ENCODE results near the gene TMEM254.

Gene TMEM254

DNA sequence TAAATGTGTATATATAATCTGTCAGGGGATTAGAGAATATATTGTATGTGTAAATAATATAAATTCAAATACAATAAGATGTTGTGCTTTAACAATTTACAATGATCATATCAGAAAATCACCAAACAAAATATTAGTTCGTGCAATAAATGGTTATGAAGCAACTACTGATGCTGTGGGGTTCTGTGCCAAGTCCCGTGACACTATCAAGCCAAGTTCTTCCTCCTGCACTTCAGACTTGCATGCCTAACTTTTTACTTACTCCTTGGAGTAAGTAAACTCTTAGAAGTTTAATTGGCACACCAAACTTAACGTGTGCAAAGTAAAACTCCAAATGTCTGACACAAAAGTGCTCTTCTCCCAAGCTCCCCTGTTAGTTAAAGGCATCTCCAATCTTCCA is 26.5 kb upstream of the TMEM254 start:
- DNase-seq: no peak
- Histone ChIP-seq H3K23ac (ENCODE audit: low read length in 2 of 2) (no peak overlapping the region), H3K36me3 (ENCODE audit: control insufficient read depth in 1 of 2, insufficient read depth in 2 of 2, low read depth in 1 of 2, low read length in 2 of 2) (no peaks in the 10 kb centered on the region), H2BK120ac (ENCODE audit: low read depth, low read length) (no peak overlapping the region), H3K27ac (ENCODE audit: low read length, poor library complexity, severe bottlenecking) (no peak overlapping the region), H3K9me3 (ENCODE audit: control insufficient read depth, low read length) (no peaks in the 10 kb centered on the region), H3K18ac (ENCODE audit: low read depth in 1 of 2, low read length in 2 of 2) (no peak overlapping the region), H3K4me3 (ENCODE audit: insufficient read depth in 1 of 2, low read depth in 1 of 2, low read length in 2 of 2) (no peak overlapping the region), H3K4ac (ENCODE audit: low read depth in 1 of 2, low read length in 2 of 2) (no peak overlapping the region), H3K9ac (ENCODE audit: low read length) (no peak overlapping the region), H4K91ac (ENCODE audit: low read length) (no peak overlapping the region), H2BK12ac (ENCODE audit: low read length in 2 of 2) (no peak overlapping the region), H3K79me1 (replicated peaks; ENCODE audit: low read length, poor library complexity, severe bottlenecking) (no peaks in the 10 kb centered on the region), H2BK5ac (ENCODE audit: low read depth, low read length, poor library complexity, severe bottlenecking) (no peak overlapping the region), H2AFZ (ENCODE audit: low read depth, low read length) (no peak overlapping the region), H2AK5ac (ENCODE audit: low read length, severe bottlenecking) (no peak overlapping the region), H3K4me2 (ENCODE audit: low read length, poor library complexity, severe bottlenecking) (no peak overlapping the region), H4K8ac (ENCODE audit: low read length) (no peak overlapping the region), H3K14ac (ENCODE audit: low read length in 2 of 2) (no peak overlapping the region), H3K4me1 (ENCODE audit: control insufficient read depth, insufficient read depth, low read depth, low read length) (no peaks in the 10 kb centered on the region), H2BK15ac (ENCODE audit: low read depth, poor library complexity, severe bottlenecking) (no peak overlapping the region), H3K27me3 (ENCODE audit: control insufficient read depth in 1 of 2, insufficient read depth in 1 of 2, low read length in 2 of 2) (peaks cover 0 to 11% of the 10 kb centered on the region in 2 experiments)
- WGBS: 87% methylated on average over 3 of the region's 3 CpGs

DNA sequence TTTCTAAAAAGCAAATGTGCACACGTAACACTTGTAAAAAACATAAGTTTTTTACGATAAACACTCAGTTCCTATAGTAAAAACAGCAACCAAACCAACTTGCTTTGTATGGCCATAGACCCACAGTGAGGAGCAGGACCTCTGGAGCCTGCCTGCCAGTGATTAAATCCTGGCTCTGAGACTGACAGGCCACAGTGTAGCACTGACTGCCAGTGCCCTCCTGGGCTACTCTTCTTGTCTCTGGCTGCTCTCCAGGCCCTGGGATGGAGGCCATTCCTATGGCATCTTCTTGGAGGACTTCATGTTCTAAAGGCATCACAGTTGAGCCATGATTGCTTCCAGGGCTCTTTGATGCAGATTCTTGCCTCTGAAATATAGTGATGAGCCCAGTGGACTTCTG is 22.7 kb upstream of the TMEM254 start:
- no peak overlapping the region for H3K4ac ChIP-seq (ENCODE audit: low read depth in 1 of 2, low read length in 2 of 2)
- H3K79me1 ChIP-seq (replicated peaks; ENCODE audit: low read length, poor library complexity, severe bottlenecking): no peaks in the 10 kb centered on the region
- DNase-seq: no peak
- no peak overlapping the region for H3K18ac ChIP-seq (ENCODE audit: low read depth in 1 of 2, low read length in 2 of 2)
- H4K91ac ChIP-seq (ENCODE audit: low read length): no peak overlapping the region
- no peak overlapping the region for H3K4me3 ChIP-seq (ENCODE audit: insufficient read depth in 1 of 2, low read depth in 1 of 2, low read length in 2 of 2)
- H2AK5ac ChIP-seq (ENCODE audit: low read length, severe bottlenecking): no peak overlapping the region
- H2BK120ac ChIP-seq (ENCODE audit: low read depth, low read length): no peak overlapping the region
- no peaks in the 10 kb centered on the region for H3K27me3 ChIP-seq (ENCODE audit: control insufficient read depth in 1 of 2, insufficient read depth in 1 of 2, low read length in 2 of 2)
- no peak overlapping the region for H3K9ac ChIP-seq (ENCODE audit: low read length)
- H2BK15ac ChIP-seq (ENCODE audit: low read depth, poor library complexity, severe bottlenecking): no peak overlapping the region
- 93% methylated on average over 2 of the region's 2 CpGs for WGBS
- H2BK5ac ChIP-seq (ENCODE audit: low read depth, low read length, poor library complexity, severe bottlenecking): no peak overlapping the region
- H2BK12ac ChIP-seq (ENCODE audit: low read length in 2 of 2): no peak overlapping the region
- H3K4me1 ChIP-seq (ENCODE audit: control insufficient read depth, insufficient read depth, low read depth, low read length): no peaks in the 10 kb centered on the region
- H2AFZ ChIP-seq (ENCODE audit: low read depth, low read length): no peak overlapping the region
- H3K23ac ChIP-seq (ENCODE audit: low read length in 2 of 2): no peak overlapping the region
- H3K9me3 ChIP-seq (ENCODE audit: control insufficient read depth, low read length): no peaks in the 10 kb centered on the region
- no peak overlapping the region for H3K4me2 ChIP-seq (ENCODE audit: low read length, poor library complexity, severe bottlenecking)
- H3K14ac ChIP-seq (ENCODE audit: low read length in 2 of 2): no peak overlapping the region
- H3K36me3 ChIP-seq (ENCODE audit: control insufficient read depth in 1 of 2, insufficient read depth in 2 of 2, low read depth in 1 of 2, low read length in 2 of 2): no peaks in the 10 kb centered on the region
- H4K8ac ChIP-seq (ENCODE audit: low read length): no peak overlapping the region
- no peak overlapping the region for H3K27ac ChIP-seq (ENCODE audit: low read length, poor library complexity, severe bottlenecking)

DNA sequence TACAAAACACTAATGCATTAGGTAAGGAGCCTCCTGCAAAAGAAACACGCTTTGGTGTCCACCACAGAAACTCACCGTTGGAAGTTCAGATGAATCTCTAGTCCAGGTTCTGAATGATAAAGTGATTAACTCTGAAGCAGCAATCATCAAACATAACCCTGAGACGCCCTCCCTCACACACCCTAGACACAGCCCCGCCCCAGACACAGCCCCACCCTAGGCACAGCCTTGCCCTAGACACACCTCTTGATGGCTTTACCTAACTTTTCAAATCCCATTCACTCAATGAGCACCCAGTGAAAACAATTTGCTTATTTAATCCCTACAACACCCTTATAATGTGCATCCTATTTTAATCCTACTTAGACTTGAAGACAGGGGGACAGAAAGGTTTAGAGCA is 21.3 kb upstream of the TMEM254 start:
- Histone ChIP-seq H4K91ac (ENCODE audit: low read length) (no peak overlapping the region), H3K23ac (ENCODE audit: low read length in 2 of 2) (no peak overlapping the region), H3K14ac (ENCODE audit: low read length in 2 of 2) (no peak overlapping the region), H3K4me1 (ENCODE audit: control insufficient read depth, insufficient read depth, low read depth, low read length) (no peaks in the 10 kb centered on the region), H2BK12ac (ENCODE audit: low read length in 2 of 2) (no peak overlapping the region), H4K8ac (ENCODE audit: low read length) (no peak overlapping the region), H3K4me3 (ENCODE audit: insufficient read depth in 1 of 2, low read depth in 1 of 2, low read length in 2 of 2) (no peak overlapping the region), H2BK15ac (ENCODE audit: low read depth, poor library complexity, severe bottlenecking) (no peak overlapping the region), H3K18ac (ENCODE audit: low read depth in 1 of 2, low read length in 2 of 2) (no peak overlapping the region), H3K27ac (ENCODE audit: low read length, poor library complexity, severe bottlenecking) (no peak overlapping the region), H2BK120ac (ENCODE audit: low read depth, low read length) (no peak overlapping the region), H3K27me3 (ENCODE audit: control insufficient read depth in 1 of 2, insufficient read depth in 1 of 2, low read length in 2 of 2) (no peaks in the 10 kb centered on the region), H2AFZ (ENCODE audit: low read depth, low read length) (no peak overlapping the region), H3K9me3 (ENCODE audit: control insufficient read depth, low read length) (no peaks in the 10 kb centered on the region), H3K9ac (ENCODE audit: low read length) (no peak overlapping the region), H2BK5ac (ENCODE audit: low read depth, low read length, poor library complexity, severe bottlenecking) (no peak overlapping the region), H2AK5ac (ENCODE audit: low read length, severe bottlenecking) (no peak overlapping the region), H3K4ac (ENCODE audit: low read depth in 1 of 2, low read length in 2 of 2) (no peak overlapping the region), H3K4me2 (ENCODE audit: low read length, poor library complexity, severe bottlenecking) (no peak overlapping the region), H3K79me1 (replicated peaks; ENCODE audit: low read length, poor library complexity, severe bottlenecking) (no peaks in the 10 kb centered on the region), H3K36me3 (ENCODE audit: control insufficient read depth in 1 of 2, insufficient read depth in 2 of 2, low read depth in 1 of 2, low read length in 2 of 2) (no peaks in the 10 kb centered on the region)
- DNase-seq: no peak
- WGBS: 82% methylated on average over 4 of the region's 4 CpGs

DNA sequence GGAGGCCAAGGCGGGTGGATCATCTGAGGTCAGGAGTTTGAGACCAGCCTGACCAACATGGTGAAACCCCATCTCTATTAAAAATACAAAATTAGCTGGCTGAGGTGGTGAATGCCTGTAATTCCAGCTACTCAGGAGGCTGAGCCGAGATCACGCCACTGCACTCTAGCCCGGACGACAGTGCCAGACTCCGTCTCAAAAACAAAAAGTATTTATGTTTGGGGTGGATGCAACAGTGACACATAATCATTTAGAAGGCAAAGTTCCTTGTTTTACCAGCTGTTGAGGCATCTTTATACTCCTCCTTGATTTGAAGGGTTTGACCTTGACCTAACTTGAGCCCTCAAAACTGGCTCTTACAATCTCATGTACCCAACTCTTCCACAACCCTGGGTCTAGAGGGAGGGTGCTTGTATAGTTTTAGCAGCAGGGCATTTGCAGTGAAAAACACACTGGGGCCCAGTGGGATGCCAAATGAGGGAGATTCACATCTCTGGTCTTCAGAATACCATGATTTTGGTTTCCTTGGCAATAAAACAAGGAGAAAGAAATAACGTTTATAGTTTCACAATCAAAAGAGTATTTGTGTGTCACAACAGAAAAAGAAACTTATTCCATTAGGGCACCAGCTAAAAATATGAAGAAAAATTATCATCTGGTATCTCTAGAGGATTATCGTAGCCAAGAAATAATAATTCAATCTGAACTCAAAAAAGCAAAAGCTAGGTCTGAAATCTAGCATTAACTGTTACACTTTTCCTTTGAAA is 14.2 kb upstream of the TMEM254 start:
- no peak overlapping the region for H4K91ac ChIP-seq (ENCODE audit: low read length)
- no peak overlapping the region for H2BK15ac ChIP-seq (ENCODE audit: low read depth, poor library complexity, severe bottlenecking)
- no peak overlapping the region for H2BK5ac ChIP-seq (ENCODE audit: low read depth, low read length, poor library complexity, severe bottlenecking)
- H3K18ac ChIP-seq (ENCODE audit: low read depth in 1 of 2, low read length in 2 of 2): no peak overlapping the region
- no peak overlapping the region for H3K4ac ChIP-seq (ENCODE audit: low read depth in 1 of 2, low read length in 2 of 2)
- H3K4me3 ChIP-seq (ENCODE audit: insufficient read depth in 1 of 2, low read depth in 1 of 2, low read length in 2 of 2): no peak overlapping the region
- no peak for DNase-seq
- H2BK12ac ChIP-seq (ENCODE audit: low read length in 2 of 2): no peak overlapping the region
- no peak overlapping the region for H3K23ac ChIP-seq (ENCODE audit: low read length in 2 of 2)
- H3K36me3 ChIP-seq (ENCODE audit: control insufficient read depth in 1 of 2, insufficient read depth in 2 of 2, low read depth in 1 of 2, low read length in 2 of 2): no peaks in the 10 kb centered on the region
- H2AK5ac ChIP-seq (ENCODE audit: low read length, severe bottlenecking): no peak overlapping the region
- H3K14ac ChIP-seq (ENCODE audit: low read length in 2 of 2): no peak overlapping the region
- no peak overlapping the region for H2AFZ ChIP-seq (ENCODE audit: low read depth, low read length)
- no peaks in the 10 kb centered on the region for H3K4me1 ChIP-seq (ENCODE audit: control insufficient read depth, insufficient read depth, low read depth, low read length)
- WGBS: 100% methylated on average over 4 of the region's 8 CpGs
- H2BK120ac ChIP-seq (ENCODE audit: low read depth, low read length): no peak overlapping the region
- H3K27me3 ChIP-seq (ENCODE audit: control insufficient read depth in 1 of 2, insufficient read depth in 1 of 2, low read length in 2 of 2): no peaks in the 10 kb centered on the region
- no peaks in the 10 kb centered on the region for H3K9me3 ChIP-seq (ENCODE audit: control insufficient read depth, low read length)
- no peak overlapping the region for H4K8ac ChIP-seq (ENCODE audit: low read length)
- H3K27ac ChIP-seq (ENCODE audit: low read length, poor library complexity, severe bottlenecking): no peak overlapping the region
- no peaks in the 10 kb centered on the region for H3K79me1 ChIP-seq (replicated peaks; ENCODE audit: low read length, poor library complexity, severe bottlenecking)
- no peak overlapping the region for H3K4me2 ChIP-seq (ENCODE audit: low read length, poor library complexity, severe bottlenecking)
- peak overlapping the region; percentile 71 for H3K9ac ChIP-seq (ENCODE audit: low read length)
